Measurements from ENCODE around the gene NR6A1.

Gene NR6A1

DNA sequence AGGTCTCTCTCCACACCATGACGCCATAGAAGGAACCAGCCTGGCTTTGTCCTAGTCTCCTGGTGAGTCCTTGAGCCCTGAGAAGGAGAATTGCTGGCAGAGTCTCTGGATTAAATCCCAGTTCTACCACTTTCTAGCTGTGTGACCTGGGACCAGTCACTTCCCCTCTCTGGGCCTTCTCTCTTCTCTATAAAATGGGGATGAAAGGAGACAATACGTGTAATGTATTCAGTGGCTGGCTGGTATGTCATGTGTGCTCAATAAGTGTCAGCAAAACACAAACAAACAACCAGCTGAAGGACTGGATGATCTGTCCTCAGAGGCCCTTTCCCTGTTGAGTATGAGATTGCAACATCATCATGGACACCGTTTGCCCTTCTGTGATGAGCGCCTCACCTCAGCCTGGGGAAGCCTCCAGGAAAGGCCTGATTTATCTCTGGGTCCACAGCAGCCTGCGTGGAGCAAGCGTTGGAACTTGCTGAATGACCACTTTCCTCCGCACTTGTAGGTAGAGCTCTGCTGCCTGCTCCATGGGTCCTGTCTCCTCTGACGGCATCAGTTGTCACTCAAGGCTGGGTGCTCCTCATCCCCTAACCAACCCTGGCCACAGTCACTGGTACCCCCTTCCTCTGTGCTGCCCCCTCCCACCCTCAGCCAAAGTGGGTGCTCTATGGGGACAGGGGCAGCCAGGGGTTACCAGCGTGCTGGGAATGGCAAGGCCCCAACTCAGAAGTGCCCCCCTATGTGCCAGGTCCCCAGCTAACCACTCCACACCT, 260.3 kb downstream of the NR6A1 start:
- H3K27me3 ChIP-seq (ENCODE audit: insufficient read depth, insufficient read length) = peaks cover 1% of the 10 kb centered on the region
- H3K4me1 ChIP-seq (ENCODE audit: insufficient read depth, insufficient read length) = peaks cover 24% of the 10 kb centered on the region
- no peak for DNase-seq (ENCODE audit: low read depth, low spot score)
- TF ChIP-seq SUZ12 (IDR thresholded peaks at IDR 0.05; ENCODE audit: extremely low read depth, insufficient read depth, insufficient read length) (no peak), YY1 (IDR thresholded peaks at IDR 0.05; ENCODE audit: insufficient read depth, insufficient read length) (no peak)
- H3K36me3 ChIP-seq (ENCODE audit: insufficient read depth, insufficient read length, low read length) = no peaks in the 10 kb centered on the region
- no peaks in the 10 kb centered on the region for H3K9me3 ChIP-seq (ENCODE audit: insufficient read depth, low read length)
- H3K4me3 ChIP-seq (ENCODE audit: insufficient read length, low read depth) = no peak overlapping the region
- H3K9ac ChIP-seq (ENCODE audit: insufficient read length, low read depth) = no peak overlapping the region

DNA sequence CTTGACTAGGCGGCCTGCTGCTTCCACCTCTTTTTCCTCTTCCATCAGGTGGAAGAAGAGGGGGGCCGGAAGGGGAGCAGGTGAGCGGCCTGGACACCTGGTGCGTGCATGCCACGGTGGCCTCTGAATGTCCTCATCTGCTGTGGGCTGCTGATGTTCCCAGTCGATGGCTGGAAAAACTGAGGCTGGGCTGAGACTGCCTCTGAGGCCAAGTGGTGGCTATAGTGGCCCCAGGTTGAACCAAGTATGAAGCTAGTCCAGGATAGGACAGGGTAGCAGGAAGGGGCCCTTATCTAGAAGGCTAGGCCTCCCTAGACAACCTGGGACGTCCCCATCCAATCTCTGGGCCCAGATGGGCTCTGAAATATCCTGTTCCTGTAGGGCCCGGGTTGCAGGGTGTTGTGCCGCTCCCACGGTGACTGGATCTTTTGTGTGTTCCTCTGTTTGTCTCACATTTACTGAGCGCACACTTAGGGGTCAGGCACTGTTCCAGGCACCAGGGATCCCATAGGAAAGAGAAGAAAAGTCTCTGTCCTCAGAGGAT, 263.2 kb downstream of the NR6A1 start:
- H3K4me1 ChIP-seq (ENCODE audit: insufficient read depth, insufficient read length) = peaks cover 27% of the 10 kb centered on the region
- H3K27me3 ChIP-seq (ENCODE audit: insufficient read depth, insufficient read length) = peaks cover 28% of the 10 kb centered on the region
- no peaks in the 10 kb centered on the region for H3K36me3 ChIP-seq (ENCODE audit: insufficient read depth, insufficient read length, low read length)
- H3K9ac ChIP-seq (ENCODE audit: insufficient read length, low read depth) = no peak overlapping the region
- TF ChIP-seq ZNF274 (IDR thresholded peaks at IDR 0.05; ENCODE audit: low read depth, low read length) (no peak), YY1 (IDR thresholded peaks at IDR 0.05; ENCODE audit: insufficient read depth, insufficient read length) (no peak), SUZ12 (IDR thresholded peaks at IDR 0.05; ENCODE audit: extremely low read depth, insufficient read depth, insufficient read length) (no peak)
- H3K4me3 ChIP-seq (ENCODE audit: insufficient read length, low read depth) = no peak overlapping the region
- no peak for DNase-seq (ENCODE audit: low read depth, low spot score)
- H3K9me3 ChIP-seq (ENCODE audit: insufficient read depth, low read length) = no peaks in the 10 kb centered on the region

- no peak within 1 kb of the TSS for H3K4me3 ChIP-seq (ENCODE audit: insufficient read length, low read depth)
- TF ChIP-seq ZNF274 (IDR thresholded peaks at IDR 0.05; ENCODE audit: low read depth, low read length) (no peak), SUZ12 (IDR thresholded peaks at IDR 0.05; ENCODE audit: extremely low read depth, insufficient read depth, insufficient read length) (no peak), YY1 (IDR thresholded peaks at IDR 0.05; ENCODE audit: insufficient read depth, insufficient read length) (no peak)
- H3K36me3 ChIP-seq (ENCODE audit: insufficient read depth, insufficient read length, low read length) = no peaks in the 10 kb centered on the region
- H3K4me1 ChIP-seq (ENCODE audit: insufficient read depth, insufficient read length) = peaks cover 23% of the 10 kb centered on the region
- no peaks in the 10 kb centered on the region for H3K9me3 ChIP-seq (ENCODE audit: insufficient read depth, low read length)
- peaks cover 29% of the 10 kb centered on the region for H3K27me3 ChIP-seq (ENCODE audit: insufficient read depth, insufficient read length)
- DNase-seq (ENCODE audit: low read depth, low spot score) = no peak
- peak within 1 kb of the TSS; percentile 32 for H3K9ac ChIP-seq (ENCODE audit: insufficient read length, low read depth)
Measured at GRCh38 chr9:124506931-124507879, 263.9 kb downstream of the NR6A1 start, which contains the start of gene NR5A1. Gene NR5A1, minus strand, starts transcription at chr9:124507399. Its CDS starts 4,004 bp downstream, at chr9:124503395.

DNA sequence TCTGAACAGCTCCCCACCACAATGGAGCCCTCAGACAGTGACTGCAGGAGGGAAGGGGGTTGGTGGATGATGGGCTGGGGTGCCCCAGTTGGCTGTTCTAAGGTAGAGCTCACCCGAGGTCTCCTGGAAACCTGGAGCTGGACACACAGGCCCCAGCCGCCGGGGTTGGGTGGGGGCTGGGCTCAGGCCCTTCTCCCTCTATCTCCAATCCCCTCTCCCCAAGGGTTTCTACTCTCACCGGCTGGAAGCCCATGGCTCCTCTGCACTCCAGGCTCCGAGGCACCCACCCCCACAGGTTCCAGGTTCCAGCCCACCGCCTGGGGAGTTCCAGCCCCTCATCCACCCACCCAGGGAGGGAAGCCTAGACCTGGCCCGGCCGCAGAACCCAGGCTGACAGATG, 264.7 kb downstream of the NR6A1 start:
- TF ChIP-seq YY1 (IDR thresholded peaks at IDR 0.05; ENCODE audit: insufficient read depth, insufficient read length) (no peak), SUZ12 (IDR thresholded peaks at IDR 0.05; ENCODE audit: extremely low read depth, insufficient read depth, insufficient read length) (no peak), ZNF274 (IDR thresholded peaks at IDR 0.05; ENCODE audit: low read depth, low read length) (no peak)
- Histone ChIP-seq H3K27me3 (ENCODE audit: insufficient read depth, insufficient read length) (peaks cover 29% of the 10 kb centered on the region), H3K4me3 (ENCODE audit: insufficient read length, low read depth) (no peak overlapping the region)

DNA sequence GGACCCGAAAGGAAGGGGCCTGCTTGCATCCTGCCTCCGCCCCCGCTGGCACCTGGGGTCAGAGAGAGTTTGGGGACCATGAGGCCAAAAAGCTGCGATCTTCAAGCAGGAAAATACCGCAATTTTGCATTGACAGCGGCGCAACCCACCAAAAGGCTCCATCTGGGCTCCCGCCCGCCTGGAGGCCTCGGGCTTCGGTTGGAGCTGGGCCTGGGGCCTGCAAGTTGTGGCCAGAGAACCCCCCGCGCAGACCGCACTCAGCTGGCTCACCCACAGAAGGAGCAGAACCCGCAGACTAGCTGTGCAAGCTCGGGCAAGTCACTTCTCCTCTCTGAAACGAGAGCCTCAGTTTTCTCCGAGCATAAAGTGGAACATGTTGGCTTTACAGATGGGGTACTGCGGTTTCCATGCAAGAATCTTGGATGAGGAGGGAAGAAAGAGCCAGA, 265.2 kb downstream of the NR6A1 start:
- no peak for DNase-seq (ENCODE audit: low read depth, low spot score)
- H3K9me3 ChIP-seq (ENCODE audit: insufficient read depth, low read length) = no peaks in the 10 kb centered on the region
- TF ChIP-seq SUZ12 (IDR thresholded peaks at IDR 0.05; ENCODE audit: extremely low read depth, insufficient read depth, insufficient read length) = no peak
- no peak for TF ChIP-seq ZNF274 (IDR thresholded peaks at IDR 0.05; ENCODE audit: low read depth, low read length)
- TF ChIP-seq YY1 (IDR thresholded peaks at IDR 0.05; ENCODE audit: insufficient read depth, insufficient read length) = no peak
- H3K4me3 ChIP-seq (ENCODE audit: insufficient read length, low read depth) = no peak overlapping the region
- H3K27me3 ChIP-seq (ENCODE audit: insufficient read depth, insufficient read length) = peaks cover 29% of the 10 kb centered on the region
- H3K4me1 ChIP-seq (ENCODE audit: insufficient read depth, insufficient read length) = peaks cover 24% of the 10 kb centered on the region
- no peaks in the 10 kb centered on the region for H3K36me3 ChIP-seq (ENCODE audit: insufficient read depth, insufficient read length, low read length)
- H3K9ac ChIP-seq (ENCODE audit: insufficient read length, low read depth) = peak overlapping the region; percentile 34

More for the DNA sequence above, 264.7 kb downstream of the NR6A1 start:
- Histone ChIP-seq H3K4me1 (ENCODE audit: insufficient read depth, insufficient read length) (peaks cover 25% of the 10 kb centered on the region), H3K36me3 (ENCODE audit: insufficient read depth, insufficient read length, low read length) (no peaks in the 10 kb centered on the region), H3K9ac (ENCODE audit: insufficient read length, low read depth) (peak overlapping the region; percentile 16), H3K9me3 (ENCODE audit: insufficient read depth, low read length) (no peaks in the 10 kb centered on the region)
- no peak for DNase-seq (ENCODE audit: low read depth, low spot score)

- Histone ChIP-seq H3K27me3 (ENCODE audit: insufficient read depth, insufficient read length) (peaks cover 29% of the 10 kb centered on the region), H3K36me3 (ENCODE audit: insufficient read depth, insufficient read length, low read length) (no peaks in the 10 kb centered on the region), H3K9ac (ENCODE audit: insufficient read length, low read depth) (peak overlapping the region; percentile 85), H3K4me1 (ENCODE audit: insufficient read depth, insufficient read length) (peaks cover 23% of the 10 kb centered on the region), H3K4me3 (ENCODE audit: insufficient read length, low read depth) (peak overlapping the region; percentile 32), H3K9me3 (ENCODE audit: insufficient read depth, low read length) (no peaks in the 10 kb centered on the region)
- DNase-seq (ENCODE audit: low read depth, low spot score) = peak; percentile 51
- TF ChIP-seq SUZ12 (IDR thresholded peaks at IDR 0.05; ENCODE audit: extremely low read depth, insufficient read depth, insufficient read length) (no peak), ZNF274 (IDR thresholded peaks at IDR 0.05; ENCODE audit: low read depth, low read length) (no peak), YY1 (IDR thresholded peaks at IDR 0.05; ENCODE audit: insufficient read depth, insufficient read length) (no peak)
Measured at GRCh38 chr9:124505006-124505900, 265.9 kb downstream of the NR6A1 start.
